Activated T-helper 9 cell treated with anti-CD3 and anti-CD28 coated beads, Interleukin-2, amount 50 U/mL, for 16 hours (primary cell): ENCODE results near the gene OXTR.

ENCODE experiments used
- DNase-seq: peaks from one replicate; pipeline ENCODE4 v3.0.0-alpha.2; 2020; ENCODE audit warnings: low read depth

Gene OXTR

GRCh38 chr3:8767667-8768363 is 1.6 kb downstream of the OXTR start:
- no peak for DNase-seq

GRCh38 chr3:8767256-8767666 is 2.2 kb downstream of the OXTR start:
- DNase-seq = no peak

DNA sequence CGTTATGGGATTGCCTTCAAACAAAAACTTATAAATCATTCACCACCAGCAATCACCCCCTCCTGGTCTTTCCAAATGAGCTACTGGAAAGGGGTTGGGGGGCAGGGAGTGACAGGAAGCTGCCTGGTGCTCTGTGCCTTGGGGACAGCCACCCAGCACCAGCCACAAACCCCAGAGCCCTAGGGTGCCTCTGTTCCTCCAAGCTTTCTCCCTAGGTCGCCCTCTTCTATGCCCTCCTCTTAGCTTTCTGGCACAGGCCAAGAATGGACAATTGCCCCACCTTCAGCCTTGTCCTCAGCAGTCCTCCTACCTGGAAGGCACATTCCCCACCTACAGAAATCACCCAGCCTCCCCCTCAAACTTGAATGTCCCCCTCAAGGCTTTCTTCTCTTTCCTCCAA is 3.3 kb downstream of the OXTR start:
- no peak for DNase-seq

GRCh38 chr3:8765528-8765927 is 3.9 kb downstream of the OXTR start:
- no peak for DNase-seq

DNA sequence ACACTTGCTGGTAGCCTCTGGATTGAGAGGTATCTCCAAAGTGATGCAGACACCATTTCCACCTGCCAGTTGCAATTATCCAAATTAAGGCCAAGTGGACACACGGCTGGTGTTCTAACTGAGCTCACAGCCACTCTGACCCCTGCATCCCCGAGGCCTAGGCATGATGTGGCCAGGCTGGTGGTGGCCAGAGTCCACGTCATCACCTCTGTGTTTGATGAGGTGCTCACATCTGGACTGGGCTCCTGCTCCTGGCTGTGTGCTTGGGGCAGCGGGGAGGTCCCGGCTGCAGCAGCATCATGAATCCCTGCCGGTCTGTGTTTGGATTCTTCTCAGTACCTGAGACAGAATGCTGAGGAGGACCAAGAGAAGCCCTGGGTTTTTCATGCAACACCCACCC is 4.9 kb downstream of the OXTR start:
- DNase-seq = no peak

DNA sequence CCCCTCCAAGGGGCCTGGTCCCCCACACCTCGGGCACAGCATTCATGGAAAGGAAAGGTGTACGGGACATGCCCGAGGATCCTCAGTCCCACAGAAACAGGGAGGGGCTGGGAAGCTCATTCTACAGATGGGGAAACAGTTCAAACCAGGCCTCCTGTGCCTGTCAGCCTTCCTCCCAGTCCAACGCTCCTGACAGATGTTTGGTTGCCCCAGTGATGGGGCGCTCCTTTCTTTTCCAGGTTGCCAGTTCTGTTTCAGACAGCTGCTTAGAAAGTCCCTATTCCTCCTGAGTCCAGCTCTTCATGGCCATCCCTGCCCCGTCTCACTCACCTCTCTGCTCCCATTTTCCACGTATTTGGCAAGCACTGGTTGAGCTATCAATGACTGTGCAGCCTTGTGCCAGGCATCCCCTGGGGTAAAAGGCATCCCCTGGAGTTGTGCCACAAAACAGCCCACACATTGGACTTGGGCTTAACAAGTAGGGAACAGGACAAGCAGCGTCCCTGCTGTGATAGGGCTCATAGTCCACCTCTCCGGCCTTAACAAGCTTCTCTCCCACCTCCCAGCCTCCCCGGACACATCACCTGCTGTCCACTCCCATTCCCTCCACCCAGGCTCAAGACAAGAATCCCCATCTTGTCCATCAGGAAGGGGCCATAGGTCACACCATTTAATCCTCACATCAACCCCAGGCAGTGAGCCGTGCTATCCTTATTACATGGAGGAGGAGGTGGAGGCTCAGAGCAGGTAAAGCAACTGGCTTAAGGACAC is 6.6 kb downstream of the OXTR start:
- DNase-seq = no peak

DNA sequence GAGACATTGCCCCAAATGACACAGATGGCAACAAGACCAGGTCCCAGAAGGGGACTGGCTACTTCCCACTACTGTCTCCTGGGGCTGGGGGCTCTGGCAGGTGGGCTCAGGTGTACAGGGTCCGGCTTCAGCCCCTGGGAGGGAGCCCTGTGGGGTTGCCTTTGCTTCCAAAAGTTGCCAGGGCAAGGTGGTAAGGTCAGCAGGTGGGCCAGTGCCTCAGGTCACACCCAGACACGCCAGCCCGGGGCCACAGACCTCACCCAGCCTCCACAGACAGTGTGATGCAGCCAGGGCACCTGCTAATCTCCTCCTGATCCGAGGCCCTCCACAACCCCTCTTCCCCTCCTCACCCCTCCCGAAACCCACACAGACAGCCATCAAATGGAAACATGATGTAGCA is 7.5 kb downstream of the OXTR start:
- no peak for DNase-seq

- DNase-seq = no peak
These were observed 8.9 kb downstream of the OXTR start for GRCh38 chr3:8760506-8760905.

- DNase-seq = no peak
These were observed 9.3 kb downstream of the OXTR start for GRCh38 chr3:8760091-8760490.

- DNase-seq = no peak
These were observed 10.2 kb downstream of the OXTR start for GRCh38 chr3:8759038-8759707.

DNA sequence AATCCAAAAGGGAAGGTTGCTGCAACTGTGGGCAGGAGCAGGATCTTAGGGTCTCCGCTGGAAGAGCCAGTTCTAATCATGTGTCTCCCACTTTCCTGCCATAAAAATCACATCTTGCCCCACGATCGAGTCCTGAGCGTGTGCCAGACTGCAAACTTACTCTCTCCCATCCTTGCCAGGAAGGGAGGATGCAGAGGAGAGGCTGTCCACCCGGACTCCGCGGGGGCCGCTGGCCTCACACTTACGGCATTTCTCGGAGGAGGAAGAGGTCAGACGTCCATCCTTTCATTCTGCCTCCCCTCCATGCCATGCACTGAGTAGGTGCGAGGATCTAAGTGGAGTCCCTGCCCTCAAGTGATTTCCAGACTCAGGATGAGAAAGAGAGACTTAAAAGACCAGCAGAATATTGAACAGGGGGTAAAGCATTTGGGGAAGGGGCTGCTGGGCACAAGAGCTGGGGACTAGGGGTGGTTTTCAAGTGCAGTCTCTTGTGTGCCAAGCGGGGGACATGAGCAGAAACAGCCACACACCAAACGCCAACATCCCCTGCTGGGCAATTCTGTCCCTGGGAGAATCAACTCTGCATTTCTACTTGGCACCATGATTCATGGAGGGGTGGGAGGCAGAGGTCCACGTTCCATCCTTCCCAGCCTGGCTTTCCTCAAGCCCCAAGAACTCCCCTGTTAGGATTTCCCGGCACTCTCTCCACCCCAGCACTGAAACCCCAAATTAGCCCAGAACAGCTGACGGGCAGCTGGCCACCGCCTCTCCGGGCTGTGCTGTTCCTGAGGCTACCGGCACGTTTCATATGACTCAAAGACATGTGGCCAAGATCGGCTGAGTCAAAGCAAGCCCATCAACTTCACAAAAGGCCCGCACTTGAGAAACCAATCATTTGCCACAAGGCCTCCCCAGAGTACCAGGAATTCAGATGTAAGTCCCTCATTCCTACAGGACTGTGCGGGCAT is 11.6 kb downstream of the OXTR start:
- no peak for DNase-seq

DNA sequence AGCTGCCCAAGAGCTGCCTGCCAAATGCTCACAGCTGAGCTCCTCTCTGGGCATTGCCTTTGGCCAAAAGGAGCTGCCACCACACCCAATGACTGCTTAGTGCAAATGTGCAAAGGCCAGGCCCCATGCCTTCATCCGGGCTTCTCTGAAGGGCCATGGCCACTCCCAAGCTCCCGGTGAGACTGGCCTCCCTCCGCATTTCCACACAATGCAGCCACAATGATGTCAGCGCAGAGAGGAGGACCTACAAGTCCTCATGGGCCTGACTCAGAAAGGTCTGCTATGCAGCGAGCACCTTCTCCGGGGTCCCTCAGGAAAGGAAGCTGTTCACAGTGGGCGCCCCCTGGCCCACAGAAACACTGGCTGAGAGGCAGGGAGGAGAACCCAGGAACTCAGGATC is 12.7 kb downstream of the OXTR start:
- no peak for DNase-seq

DNA sequence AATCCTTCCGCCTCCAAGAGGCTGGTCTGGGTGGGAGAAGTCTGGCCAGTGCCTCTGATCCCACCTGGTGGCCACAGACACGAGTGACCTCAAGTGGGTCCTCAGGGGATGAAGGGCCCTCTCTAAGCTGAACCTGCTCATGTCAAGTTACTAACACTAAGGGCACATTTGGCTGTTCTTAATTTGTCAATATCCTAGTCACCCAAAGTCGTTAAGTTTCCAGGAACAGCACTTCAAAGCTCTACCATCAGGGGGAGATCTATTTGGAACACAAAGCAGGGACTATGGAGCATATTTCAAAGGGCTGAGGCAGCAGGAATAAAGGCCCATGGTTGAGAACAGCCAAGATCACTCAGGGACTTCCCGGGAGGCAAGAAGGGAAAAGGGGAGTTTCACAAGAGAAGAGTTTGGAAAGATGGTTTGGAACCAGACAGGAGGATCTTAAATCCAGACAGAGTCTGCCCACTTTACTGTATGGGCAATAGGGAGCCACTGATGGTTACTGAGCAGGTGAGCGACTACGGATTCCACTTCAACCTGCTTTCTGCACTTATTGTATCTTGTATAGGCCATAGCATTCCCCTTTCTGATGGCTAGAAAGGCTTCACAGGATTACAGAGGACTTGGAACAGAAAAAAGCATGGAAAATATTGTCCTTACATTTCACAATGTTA is 13.7 kb downstream of the OXTR start:
- no peak for DNase-seq

GRCh38 chr3:8755097-8755496 is 14.3 kb downstream of the OXTR start:
- no peak for DNase-seq

GRCh38 chr3:8752832-8753231 is 16.6 kb downstream of the OXTR start:
- DNase-seq = no peak

DNA sequence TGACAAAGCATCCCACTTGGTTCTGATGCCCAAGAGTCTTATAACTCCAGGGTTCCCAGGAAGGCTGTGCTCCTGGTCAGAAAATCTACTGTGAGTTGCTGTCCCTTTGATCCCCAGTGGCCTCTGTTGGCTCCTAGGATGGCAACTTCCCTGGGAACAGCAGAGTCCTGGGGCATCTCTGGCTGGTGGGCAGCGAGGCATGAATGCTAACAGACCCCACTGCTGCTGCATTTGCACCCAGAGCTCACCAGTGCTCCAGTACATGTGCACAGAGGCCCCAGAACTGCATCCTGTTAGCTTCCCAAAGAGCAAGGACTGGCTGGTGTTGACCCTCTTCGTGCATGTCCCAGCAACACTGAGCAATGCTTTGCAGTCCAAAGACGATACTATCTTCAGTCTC is 20.1 kb downstream of the OXTR start:
- no peak for DNase-seq

DNA sequence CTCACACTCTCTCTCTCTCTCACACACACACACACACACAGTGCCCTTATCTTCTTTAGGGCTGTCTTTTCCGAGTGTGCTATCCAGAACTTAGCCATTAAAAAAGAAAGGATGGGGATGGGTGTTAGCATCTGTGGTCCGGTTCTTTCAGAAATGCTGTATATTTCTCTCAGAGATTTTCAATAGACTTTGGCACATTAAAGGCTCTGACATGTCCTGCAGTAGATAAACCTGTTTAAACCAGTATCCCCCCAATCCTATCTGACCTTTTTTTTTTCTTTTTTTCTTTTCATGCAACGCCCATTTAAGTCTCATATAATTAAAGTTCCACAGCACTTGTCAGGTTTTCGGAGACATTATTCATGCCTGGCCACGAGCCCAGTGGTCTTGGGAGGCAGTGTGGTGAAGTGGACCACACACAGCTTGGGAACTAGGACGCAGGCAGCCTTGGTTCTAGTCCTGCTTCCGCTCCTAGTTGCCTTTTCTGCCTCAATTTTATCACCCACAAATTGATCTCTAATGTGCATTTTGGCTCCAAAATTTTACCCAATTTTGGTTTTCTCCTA is 22.6 kb downstream of the OXTR start:
- DNase-seq = no peak

- no peak for DNase-seq
These were observed 23.6 kb downstream of the OXTR start for GRCh38 chr3:8745619-8746370.

DNA sequence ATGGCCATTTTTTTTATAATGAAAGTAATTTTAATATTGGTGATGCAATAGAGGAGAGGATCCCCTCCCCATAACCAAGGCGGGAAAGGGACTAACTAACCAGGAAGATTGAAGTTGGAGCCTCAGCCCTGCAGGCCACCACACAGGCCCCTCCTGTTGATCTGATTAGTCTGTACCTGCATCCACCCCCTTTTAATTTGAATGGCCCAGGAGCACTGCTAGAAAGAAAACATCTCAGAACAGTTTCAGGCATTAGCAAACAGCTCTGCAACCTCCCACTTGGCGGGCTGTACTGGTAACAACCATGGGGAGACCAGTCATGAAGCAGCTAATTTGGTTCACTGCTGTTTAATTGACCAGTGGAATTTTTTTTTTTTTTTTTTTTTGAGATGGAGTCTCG is 25.5 kb downstream of the OXTR start:
- no peak for DNase-seq

GRCh38 chr3:8743021-8743601 is 26.3 kb downstream of the OXTR start:
- DNase-seq = no peak
